LNCaP clone FGC (cell line): Measurements from ENCODE around the gene ATAD3A.
"Not testable (repeated sequence)": the region's sequence is repeated elsewhere in the genome, so short reads cannot be mapped to it uniquely, and the experiment has no call there.

ENCODE experiments used
- DNase-seq: peaks from one replicate; pipeline ENCODE4 v3.0.0-alpha.2; 2011; ENCODE audit warnings: low read depth
- H3K4me3 ChIP-seq: 2 replicates; pipeline ENCODE4 v1.5.1; 2011; ENCODE audit warnings: mild to moderate bottlenecking, low read depth, low read length, control low read depth
- TF ChIP-seq, protein P1 (sequence below): IDR thresholded peaks from 2 replicates; pipeline ENCODE4 v1.5.1; 2012; ENCODE audit warnings: mild to moderate bottlenecking; ENCODE audit not compliant: control insufficient read depth, insufficient read depth; ENCODE audit errors: extremely low read depth

ATAD3A gene

DNA sequence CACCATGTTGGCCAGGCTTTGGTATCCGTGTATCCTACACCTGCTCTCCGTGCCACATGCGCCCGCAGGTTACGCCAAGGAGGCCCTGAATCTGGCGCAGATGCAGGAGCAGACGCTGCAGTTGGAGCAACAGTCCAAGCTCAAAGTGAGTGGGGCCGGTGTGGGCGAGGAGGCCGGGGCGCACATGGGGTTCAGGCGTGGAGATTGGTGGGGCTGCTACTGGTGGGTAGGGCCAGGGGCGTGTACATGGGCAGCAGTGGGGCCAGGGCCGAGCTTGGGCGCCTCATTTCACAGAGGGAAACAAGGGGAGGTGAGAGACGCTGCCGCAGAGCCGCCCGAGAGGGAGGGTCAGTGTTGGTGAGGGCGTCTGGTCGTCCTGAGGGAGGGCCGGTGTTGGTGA, 34.8 kb upstream of the ATAD3A start:
- no peak overlapping the region for H3K4me3 ChIP-seq
- no peak for DNase-seq
- TF ChIP-seq, protein P1, sequence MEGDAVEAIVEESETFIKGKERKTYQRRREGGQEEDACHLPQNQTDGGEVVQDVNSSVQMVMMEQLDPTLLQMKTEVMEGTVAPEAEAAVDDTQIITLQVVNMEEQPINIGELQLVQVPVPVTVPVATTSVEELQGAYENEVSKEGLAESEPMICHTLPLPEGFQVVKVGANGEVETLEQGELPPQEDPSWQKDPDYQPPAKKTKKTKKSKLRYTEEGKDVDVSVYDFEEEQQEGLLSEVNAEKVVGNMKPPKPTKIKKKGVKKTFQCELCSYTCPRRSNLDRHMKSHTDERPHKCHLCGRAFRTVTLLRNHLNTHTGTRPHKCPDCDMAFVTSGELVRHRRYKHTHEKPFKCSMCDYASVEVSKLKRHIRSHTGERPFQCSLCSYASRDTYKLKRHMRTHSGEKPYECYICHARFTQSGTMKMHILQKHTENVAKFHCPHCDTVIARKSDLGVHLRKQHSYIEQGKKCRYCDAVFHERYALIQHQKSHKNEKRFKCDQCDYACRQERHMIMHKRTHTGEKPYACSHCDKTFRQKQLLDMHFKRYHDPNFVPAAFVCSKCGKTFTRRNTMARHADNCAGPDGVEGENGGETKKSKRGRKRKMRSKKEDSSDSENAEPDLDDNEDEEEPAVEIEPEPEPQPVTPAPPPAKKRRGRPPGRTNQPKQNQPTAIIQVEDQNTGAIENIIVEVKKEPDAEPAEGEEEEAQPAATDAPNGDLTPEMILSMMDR, result no peak

DNA sequence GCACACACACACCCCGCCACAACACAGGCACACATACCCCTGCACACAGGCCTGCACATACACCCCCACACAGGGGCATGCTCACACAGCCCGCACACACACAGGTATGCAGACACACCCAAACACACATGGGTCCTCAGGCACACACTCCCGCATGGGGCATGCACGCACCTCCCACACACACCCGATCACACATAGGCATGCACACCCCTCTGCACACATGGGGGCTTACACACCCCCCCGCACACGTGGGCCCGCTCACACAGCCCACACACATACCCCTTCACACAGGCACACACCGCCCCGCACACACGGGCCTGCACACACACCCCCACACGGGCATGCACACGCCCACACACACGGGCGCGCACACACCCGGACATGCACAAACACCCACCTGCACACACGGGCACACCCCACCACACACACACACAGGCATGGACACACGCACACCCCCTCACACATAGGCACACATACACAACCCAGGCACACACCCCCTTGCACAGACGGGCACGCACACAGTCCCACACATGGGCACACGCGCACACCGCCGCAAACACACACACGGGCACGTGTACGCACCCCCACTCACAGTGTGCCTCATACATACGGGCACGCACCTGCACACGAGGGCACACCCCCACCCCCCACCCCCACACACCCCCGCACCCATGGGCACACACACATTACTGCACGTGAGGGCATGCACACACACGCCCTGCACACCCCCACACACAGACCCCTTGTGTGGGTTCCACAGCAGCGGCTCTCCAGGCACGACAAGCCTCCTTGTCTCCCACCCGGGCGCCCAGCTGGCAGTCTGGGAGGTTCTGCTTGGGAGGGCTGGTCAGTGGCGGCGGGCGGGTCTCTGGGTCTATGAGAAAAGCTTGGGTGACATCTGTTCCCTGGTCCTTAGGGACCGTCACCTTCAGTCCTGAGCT, 32.1 kb upstream of the ATAD3A start:
- no peak for DNase-seq
- H3K4me3 ChIP-seq, result no peak overlapping the region
- TF ChIP-seq, protein P1, result no peak

DNA sequence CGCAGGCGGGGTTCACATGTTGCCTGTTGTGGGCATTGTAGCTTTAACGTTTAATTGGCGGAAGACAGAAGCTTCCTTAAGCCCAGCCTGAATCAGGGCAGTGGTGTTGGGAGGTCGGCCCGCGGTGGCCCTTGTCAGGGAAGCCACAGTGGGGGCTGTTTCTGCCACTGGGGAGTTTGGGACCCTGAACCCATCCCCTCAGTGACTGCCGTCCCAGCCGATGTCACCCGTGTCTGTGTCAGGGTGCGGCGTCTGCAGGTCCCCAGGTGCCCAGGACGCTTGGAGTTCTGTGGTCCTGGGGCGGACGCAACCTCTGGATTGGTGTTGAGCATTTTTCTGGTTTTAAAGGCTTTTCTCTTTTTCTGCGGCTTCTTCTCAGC, 31.5 kb upstream of the ATAD3A start:
- not testable (repeated sequence) for H3K4me3 ChIP-seq, DNase-seq

DNA sequence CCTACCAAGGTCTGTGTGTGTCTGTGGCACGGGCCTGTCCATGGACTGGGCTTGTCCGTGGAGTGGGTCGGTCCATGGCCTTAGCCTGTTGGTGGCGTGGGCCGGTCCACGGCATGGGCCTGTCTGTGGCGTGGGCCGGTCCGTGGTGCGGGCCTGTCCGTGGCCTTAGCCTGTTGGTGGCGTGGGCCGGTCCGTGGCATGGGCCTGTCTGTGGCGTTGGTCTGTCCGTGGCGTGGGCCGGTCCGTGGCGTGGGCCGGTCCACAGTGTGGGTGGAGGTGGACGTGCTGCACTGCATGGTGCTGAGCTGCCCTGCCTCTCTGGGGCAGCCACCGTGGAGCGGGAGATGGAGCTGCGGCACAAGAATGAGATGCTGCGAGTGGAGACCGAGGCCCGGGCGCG, 30.2 kb upstream of the ATAD3A start:
- H3K4me3 ChIP-seq, DNase-seq: not testable (repeated sequence)

DNA sequence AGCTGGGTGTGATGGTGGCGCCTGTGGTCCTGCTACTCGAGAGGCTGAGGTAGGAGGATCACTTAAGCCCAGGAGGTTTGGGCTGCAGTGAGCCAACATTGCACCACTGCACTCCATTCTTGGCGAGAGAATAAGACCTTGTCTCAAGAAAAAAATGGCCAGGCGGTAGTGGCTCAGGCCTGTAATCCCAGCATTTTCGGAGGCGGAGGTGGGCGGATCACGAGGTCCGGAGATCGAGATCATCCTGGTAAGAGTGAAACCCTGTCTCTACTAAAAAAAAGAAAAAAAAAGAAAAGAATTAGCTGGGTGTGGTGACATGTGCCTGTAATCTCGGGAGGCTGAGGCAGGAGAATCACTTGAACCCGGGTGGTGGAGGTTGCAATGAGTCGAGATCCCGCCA, 29.1 kb upstream of the ATAD3A start:
- no peak for DNase-seq
- H3K4me3 ChIP-seq, result no peak overlapping the region
- TF ChIP-seq, protein P1, result no peak

DNA sequence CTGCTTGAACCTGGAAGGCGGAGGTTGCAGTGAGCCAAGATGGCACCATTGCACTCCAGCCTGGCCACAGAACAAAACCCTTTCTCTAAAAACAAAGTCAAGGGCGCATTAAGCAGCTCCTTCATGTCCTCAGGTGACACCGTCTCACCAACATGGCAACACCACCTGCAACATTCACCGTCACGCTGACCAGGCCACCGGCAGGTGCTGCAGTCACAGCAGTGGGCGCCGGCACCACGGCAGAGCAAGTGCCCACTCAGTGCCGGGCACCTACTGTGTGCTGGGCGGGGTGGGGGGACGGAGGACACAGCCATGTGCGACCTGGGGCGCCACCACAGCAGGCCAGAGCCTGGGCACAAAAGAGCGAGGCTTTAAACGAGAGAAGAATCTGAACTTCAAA, 28.2 kb upstream of the ATAD3A start:
- TF ChIP-seq, protein P1, result no peak
- H3K4me3 ChIP-seq, result no peak overlapping the region
- DNase-seq, result no peak

DNA sequence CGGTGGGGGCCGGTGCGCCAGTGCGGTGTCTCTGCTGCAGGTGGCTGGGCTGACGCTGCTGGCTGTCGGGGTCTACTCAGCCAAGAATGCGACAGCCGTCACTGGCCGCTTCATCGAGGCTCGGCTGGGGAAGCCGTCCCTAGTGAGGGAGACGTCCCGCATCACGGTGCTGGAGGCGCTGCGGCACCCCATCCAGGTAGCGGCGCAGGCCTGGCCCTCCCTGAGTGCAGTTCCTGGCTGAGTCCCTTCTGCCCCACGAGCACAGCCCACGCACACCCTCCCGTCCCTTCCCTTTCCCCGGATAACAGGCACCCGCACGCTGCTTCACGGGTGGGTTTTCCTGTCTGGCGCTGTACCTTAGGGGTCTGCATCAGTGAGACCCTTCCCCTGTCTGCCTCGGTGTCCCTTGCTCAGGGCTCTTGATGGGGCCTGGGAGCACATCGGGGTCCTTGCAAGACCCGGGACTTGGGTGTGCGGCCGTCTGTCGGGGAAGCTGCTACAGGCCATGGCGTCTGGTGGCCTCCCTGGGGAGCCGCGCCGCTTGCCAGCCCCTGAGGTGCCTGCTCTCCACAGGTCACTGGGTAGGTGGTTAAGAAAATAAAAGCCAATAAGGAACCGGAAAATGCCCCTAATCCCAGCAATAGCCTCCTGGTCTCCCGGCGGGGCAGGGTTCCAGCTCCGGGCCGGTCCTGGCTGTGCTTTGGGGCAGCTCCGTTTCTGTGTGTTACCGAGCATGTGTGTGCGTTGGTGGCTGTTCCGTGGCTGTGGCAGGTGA, 26.8 kb upstream of the ATAD3A start:
- DNase-seq, H3K4me3 ChIP-seq: not testable (repeated sequence)

DNA sequence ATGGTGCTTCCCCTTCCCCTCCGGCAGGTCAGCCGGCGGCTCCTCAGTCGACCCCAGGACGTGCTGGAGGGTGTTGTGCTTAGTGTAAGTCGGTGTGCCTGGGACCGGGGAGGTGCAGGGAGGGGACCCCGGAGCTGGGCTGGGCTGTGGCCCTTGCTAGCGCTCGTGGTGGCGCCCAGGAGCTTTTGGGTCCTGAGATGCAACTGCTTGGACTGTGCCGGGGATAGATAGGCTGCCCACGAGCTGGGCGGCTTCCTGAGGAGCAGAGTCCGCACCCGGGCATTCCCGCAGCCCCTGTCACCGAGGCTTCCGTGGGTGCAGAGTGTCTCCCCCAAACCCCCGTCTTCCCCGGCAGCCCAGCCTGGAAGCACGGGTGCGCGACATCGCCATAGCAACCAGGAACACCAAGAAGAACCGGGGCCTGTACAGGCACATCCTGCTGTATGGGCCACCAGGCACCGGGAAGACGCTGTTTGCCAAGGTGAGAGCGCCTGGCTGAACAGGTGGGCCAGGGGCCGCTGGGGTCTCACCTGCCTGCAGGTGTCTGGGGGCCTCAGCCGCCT, 26.1 kb upstream of the ATAD3A start:
- DNase-seq, H3K4me3 ChIP-seq: not testable (repeated sequence)

DNA sequence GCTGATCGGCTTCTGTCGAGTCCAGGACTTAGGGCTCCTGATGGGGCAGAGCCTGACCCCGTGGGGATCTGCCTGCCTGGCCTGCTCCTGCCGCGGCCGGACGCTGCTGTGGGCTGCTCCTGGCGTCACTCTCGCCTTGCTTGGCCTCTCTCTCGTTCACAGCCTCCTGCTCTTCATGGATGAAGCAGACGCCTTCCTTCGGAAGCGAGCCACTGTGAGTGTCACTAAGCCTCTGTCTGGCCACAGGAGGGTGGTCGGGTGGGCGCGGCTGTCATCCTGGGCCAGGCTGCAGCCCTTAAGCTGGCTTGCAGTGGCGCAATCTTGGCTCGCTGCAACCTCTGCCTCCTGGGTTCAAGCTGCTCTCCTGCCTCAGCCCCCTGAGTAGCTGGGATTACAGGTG, 24.3 kb upstream of the ATAD3A start:
- TF ChIP-seq, protein P1, result no peak
- H3K4me3 ChIP-seq, result no peak overlapping the region
- no peak for DNase-seq
